ENCODE measurements around the gene FAM184A. TPM values are rescaled to one million over a fixed set of nuclear protein-coding genes. Genes with fewer than 3 reads are reported as not detected.
"Not testable (repeated sequence)": the region's sequence is repeated elsewhere in the genome, so short reads cannot be mapped to it uniquely, and the experiment has no call there.

The FAM184A gene
- total RNA-seq, 2 experiments from 2014 or later, result 2.8 to 3.4 TPM

GRCh38 chr6:119028091-119028490 lies 50.4 kb downstream of the FAM184A start:
- ChIA-PET CTCF (no interaction called here), POLR2A (no interaction called here)

GRCh38 chr6:119027465-119027864 lies 51.0 kb downstream of the FAM184A start:
- POLR2A ChIA-PET, result no interaction called here
- CTCF ChIA-PET, result no interaction called here

GRCh38 chr6:119026822-119027221 lies 51.6 kb downstream of the FAM184A start:
- ChIA-PET CTCF (no interaction called here), POLR2A (no interaction called here)

- CTCF ChIA-PET, result no interaction called here
- POLR2A ChIA-PET, result no interaction called here
These were observed 52.7 kb downstream of the FAM184A start for GRCh38 chr6:119025793-119026192.

GRCh38 chr6:119024111-119024510 lies 54.4 kb downstream of the FAM184A start:
- ChIA-PET POLR2A (no interaction called here), CTCF (no interaction called here)

GRCh38 chr6:119022796-119023195 lies 55.7 kb downstream of the FAM184A start:
- ChIA-PET POLR2A (interaction anchor here (0.6 kb wide), 1 partner anchor 106 kb away, joined by 3 read pairs; no protein-coding TSS in a partner anchor), CTCF (interaction anchor here (0.7 kb wide), 1 partner anchor 69 kb away, joined by 5 read pairs; no protein-coding TSS in a partner anchor)

GRCh38 chr6:119020597-119021561 lies 57.6 kb downstream of the FAM184A start:
- CTCF ChIA-PET, result no interaction called here
- POLR2A ChIA-PET, result no interaction called here

GRCh38 chr6:119015165-119015564 lies 63.3 kb downstream of the FAM184A start:
- POLR2A ChIA-PET, CTCF ChIA-PET: not testable (repeated sequence)

- POLR2A ChIA-PET, result no interaction called here
- CTCF ChIA-PET, result no interaction called here
These were observed 65.9 kb downstream of the FAM184A start for GRCh38 chr6:119012521-119012920.

- POLR2A ChIA-PET, CTCF ChIA-PET: not testable (repeated sequence)
These were observed 69.2 kb downstream of the FAM184A start for GRCh38 chr6:119009266-119009665.

- ChIA-PET POLR2A (no interaction called here), CTCF (no interaction called here)
These were observed 71.5 kb downstream of the FAM184A start for GRCh38 chr6:119006974-119007373.

- CTCF ChIA-PET, result no interaction called here
These were observed 76.4 kb downstream of the FAM184A start for GRCh38 chr6:119002069-119002468.

GRCh38 chr6:118999494-119000040 lies 78.9 kb downstream of the FAM184A start:
- ChIA-PET CTCF (interaction anchor here (0.6 kb wide), 1 partner anchor 47 kb away, joined by 3 read pairs; no protein-coding TSS in a partner anchor), POLR2A (no interaction called here)

More at GRCh38 chr6:119002069-119002468, 76.4 kb downstream of the FAM184A start:
- POLR2A ChIA-PET, result no interaction called here

GRCh38 chr6:118997426-118997825 lies 81.0 kb downstream of the FAM184A start:
- ChIA-PET POLR2A (interaction anchor here (0.6 kb wide), 1 partner anchor 105 kb away, joined by 5 read pairs; no protein-coding TSS in a partner anchor), CTCF (interaction anchor here (0.5 kb wide), 1 partner anchor 99 kb away, joined by 3 read pairs; no protein-coding TSS in a partner anchor)

- ChIA-PET POLR2A (no interaction called here), CTCF (no interaction called here)
These were observed 82.1 kb downstream of the FAM184A start for GRCh38 chr6:118996289-118996820.

- POLR2A ChIA-PET, result no interaction called here
- CTCF ChIA-PET, result no interaction called here
These were observed 84.6 kb downstream of the FAM184A start for GRCh38 chr6:118993803-118994251.

- POLR2A ChIA-PET, result no interaction called here
- CTCF ChIA-PET, result no interaction called here
These were observed 85.1 kb downstream of the FAM184A start for GRCh38 chr6:118993358-118993757.

- ChIA-PET POLR2A (no interaction called here), CTCF (no interaction called here)
These were observed 86.2 kb downstream of the FAM184A start for GRCh38 chr6:118992186-118992795.

GRCh38 chr6:118986312-118986711 lies 92.2 kb downstream of the FAM184A start:
- POLR2A ChIA-PET, result interaction anchor here (0.6 kb wide), 1 partner anchor 52 kb away, joined by 8 read pairs; no protein-coding TSS in a partner anchor
- CTCF ChIA-PET, result no interaction called here

- ChIA-PET POLR2A (no interaction called here), CTCF (no interaction called here)
These were observed 93.2 kb downstream of the FAM184A start for GRCh38 chr6:118985123-118985830.
